Caco-2 (cell line): ENCODE measurements around the gene ACOX3. TPM values are rescaled to one million over a fixed set of nuclear protein-coding genes. Genes with fewer than 3 reads are reported as not detected.
A peak's percentile ranks its signal among the peaks of the same experiment; 100 is the strongest.

Experiments used
- BruUV-seq: library from RNA; stranded (reverse); fragments of 400-500 nt; replicated peaks from 2 replicates; lab custom pipeline; 2021; lab: Mats Ljungman, UMichigan
- CTCF ChIA-PET: fragments of 300-600 bp; sonication (Branson Sonifier 250); formaldehyde crosslinking; loops from one replicate; lab custom pipeline; 2022; ENCODE audit warnings: antibody characterized with exemption; lab: Charles Lee
- POLR2A ChIA-PET: fragments of 300-600 bp; sonication (Branson Sonifier 250); formaldehyde crosslinking; loops from one replicate; lab custom pipeline; 2022; ENCODE audit warnings: antibody characterized with exemption; lab: Charles Lee
- DNase-seq, 2 experiments: peaks; one replicate each; pipeline versions ENCODE4 v3.0.0 to v3.0.0-alpha.2; 2020 to 2022
- H3K27me3 ChIP-seq: replicated peaks from 2 replicates; pipeline ENCODE4 v1.6.0; 2011; ENCODE audit warnings: low read length; ENCODE audit not compliant: control insufficient read depth, insufficient read depth
- H3K36me3 ChIP-seq: 2 replicates; pipeline ENCODE4 v1.5.1; 2011; ENCODE audit warnings: low read length; ENCODE audit not compliant: control insufficient read depth, insufficient read depth
- H3K4me1 ChIP-seq: fragments of 250-450 bp; sonication (Bioruptor Pico); 2 replicates; pipeline ENCODE4 v1.5.1; 2020; ENCODE audit warnings: mild to moderate bottlenecking
- H3K4me3 ChIP-seq: 2 replicates; pipeline ENCODE4 v1.5.1; 2011; ENCODE audit warnings: low read depth, mild to moderate bottlenecking, control low read depth, low read length
- H3K9me3 ChIP-seq: fragments of 250-450 bp; sonication (Bioruptor Pico); 2 replicates; pipeline ENCODE4 v1.5.1; 2020; ENCODE audit warnings: mild to moderate bottlenecking, moderate library complexity
- H3K27ac Mint-ChIP-seq: one replicate; pipeline ENCODE4 v1.8.0; 2022; ENCODE audit warnings: mixed read lengths; ENCODE audit not compliant: unreplicated experiment
- H3K27me3 Mint-ChIP-seq: one replicate; pipeline ENCODE4 v1.8.0; 2022; ENCODE audit warnings: mixed read lengths; ENCODE audit not compliant: insufficient read depth, unreplicated experiment
- H3K36me3 Mint-ChIP-seq: one replicate; pipeline ENCODE4 v1.8.0; 2022; ENCODE audit warnings: mild to moderate bottlenecking, mixed read lengths; ENCODE audit not compliant: insufficient read depth, unreplicated experiment
- H3K4me1 Mint-ChIP-seq: one replicate; pipeline ENCODE4 v1.8.0; 2022; ENCODE audit warnings: low read depth, mixed read lengths; ENCODE audit not compliant: unreplicated experiment
- H3K4me3 Mint-ChIP-seq: one replicate; pipeline ENCODE4 v1.8.0; 2022; ENCODE audit warnings: mild to moderate bottlenecking, moderate library complexity, mixed read lengths; ENCODE audit not compliant: unreplicated experiment
- H3K9me3 Mint-ChIP-seq: one replicate; pipeline ENCODE4 v1.8.0; 2022; ENCODE audit warnings: mixed read lengths; ENCODE audit not compliant: unreplicated experiment
- CTCF ChIP-seq, 2 experiments: fragments of 200-600 bp in 1 of 2; IDR thresholded peaks; 1 replicate in 1 of 2; 2 replicates in 1 of 2; pipeline versions ENCODE4 v1.5.1 to v1.8.0; 2011 to 2022; ENCODE audit warnings: antibody characterized with exemption in 1 of 2, control low read depth in 1 of 2, inconsistent platforms in 1 of 2, low read depth in 1 of 2, low read length in 1 of 2, mild to moderate bottlenecking in 1 of 2, moderate library complexity in 1 of 2; ENCODE audit not compliant: insufficient read depth in 1 of 2, severe bottlenecking in 1 of 2, unreplicated experiment in 1 of 2
- intact Hi-C: fragments of 100-400 bp; cut with micrococcal nuclease; formaldehyde crosslinking; loops from one replicate; pipeline ENCODE4 v1.10.0; 2022; ENCODE audit not compliant: unreplicated experiment
- total RNA-seq: library from RNA; stranded (reverse); gene quantifications from 2 replicates; pipeline ENCODE4 v1.2.3, GENCODE V29; 2022

Gene ACOX3
- total RNA-seq, 1 experiment from 2014 or later, result 11.5 TPM

- H3K4me3 Mint-ChIP-seq, result no peak overlapping the region
- POLR2A ChIA-PET, result no interaction called here
- H3K4me1 Mint-ChIP-seq, result no peaks in the 10 kb centered on the region
- peaks cover 6% of the 10 kb centered on the region; the same call in 1 of the 2 replicates for H3K9me3 ChIP-seq
- no peaks in the 10 kb centered on the region for H3K36me3 ChIP-seq
- H3K36me3 Mint-ChIP-seq, result no peaks in the 10 kb centered on the region
- intact Hi-C loops, result no loop called here
- no peak overlapping the region for H3K27ac Mint-ChIP-seq
- CTCF ChIA-PET, result no interaction called here
- H3K9me3 Mint-ChIP-seq, result peaks cover 4% of the 10 kb centered on the region
- BruUV-seq, result no TSS peak
- DNase-seq, result no peak
- H3K27me3 Mint-ChIP-seq, result no peaks in the 10 kb centered on the region
- no peak overlapping the region for H3K4me3 ChIP-seq
- no peaks in the 10 kb centered on the region for H3K27me3 ChIP-seq
- no peak for TF ChIP-seq CTCF (IDR thresholded peaks at IDR 0.05; ENCODE audit: insufficient read depth in 1 of 2, low read depth in 1 of 2, low read length in 1 of 2, severe bottlenecking in 1 of 2, unreplicated experiment in 1 of 2)
- H3K4me1 ChIP-seq, result no peaks in the 10 kb centered on the region
These were observed 118.8 kb downstream of the ACOX3 start for GRCh38 chr4:8321771-8322170.

GRCh38 chr4:8321220-8321619 lies 119.3 kb downstream of the ACOX3 start:
- intact Hi-C loops, result no loop called here
- no peak for TF ChIP-seq CTCF (IDR thresholded peaks at IDR 0.05; ENCODE audit: insufficient read depth in 1 of 2, low read depth in 1 of 2, low read length in 1 of 2, severe bottlenecking in 1 of 2, unreplicated experiment in 1 of 2)
- no peak overlapping the region for H3K4me3 Mint-ChIP-seq
- ChIA-PET POLR2A (no interaction called here), CTCF (no interaction called here)
- no TSS peak for BruUV-seq
- H3K9me3 Mint-ChIP-seq, result no peaks in the 10 kb centered on the region
- Histone ChIP-seq H3K9me3 (peaks cover under 1% of the 10 kb centered on the region; the same call in 1 of the 2 replicates), H3K4me1 (peaks cover 2% of the 10 kb centered on the region), H3K4me3 (no peak overlapping the region), H3K36me3 (no peaks in the 10 kb centered on the region), H3K27me3 (no peaks in the 10 kb centered on the region)
- H3K27me3 Mint-ChIP-seq, result no peaks in the 10 kb centered on the region
- peaks cover 5% of the 10 kb centered on the region for H3K36me3 Mint-ChIP-seq
- no peak overlapping the region for H3K27ac Mint-ChIP-seq
- DNase-seq, result no peak
- peaks cover under 1% of the 10 kb centered on the region for H3K4me1 Mint-ChIP-seq

GRCh38 chr4:8320386-8320750 lies 120.2 kb downstream of the ACOX3 start:
- Histone ChIP-seq H3K9me3 (no peaks in the 10 kb centered on the region), H3K4me3 (no peak overlapping the region), H3K27me3 (no peaks in the 10 kb centered on the region), H3K36me3 (no peaks in the 10 kb centered on the region), H3K4me1 (peaks cover 11% of the 10 kb centered on the region)
- H3K4me1 Mint-ChIP-seq, result peaks cover 9% of the 10 kb centered on the region
- ChIA-PET CTCF (interaction anchor here (0.7 to 1.1 kb wide), 2 partner anchors 78 to 82 kb away, joined by 3 to 4 read pairs; no protein-coding TSS in a partner anchor), POLR2A (no interaction called here)
- H3K9me3 Mint-ChIP-seq, result no peaks in the 10 kb centered on the region
- H3K27ac Mint-ChIP-seq, result no peak overlapping the region
- DNase-seq, result no peak
- peaks cover 5% of the 10 kb centered on the region for H3K36me3 Mint-ChIP-seq
- H3K4me3 Mint-ChIP-seq, result no peak overlapping the region
- TF ChIP-seq CTCF (IDR thresholded peaks at IDR 0.05; ENCODE audit: insufficient read depth in 1 of 2, low read depth in 1 of 2, low read length in 1 of 2, severe bottlenecking in 1 of 2, unreplicated experiment in 1 of 2), result peak in 1 of 2 experiments; percentile 23
- intact Hi-C loops, result no loop called here
- BruUV-seq, result no TSS peak
- no peaks in the 10 kb centered on the region for H3K27me3 Mint-ChIP-seq
